Activated CD4-positive, alpha-beta memory T cell treated with anti-CD3 and anti-CD28 coated beads for 36 hours (primary cell): ENCODE results near the gene PUSL1. TPM values are rescaled to one million over a fixed set of nuclear protein-coding genes. Genes with fewer than 3 reads are reported as not detected.

Experiments
- CTCF ChIA-PET: fragments of 350-600 bp; sonication (Branson Sonifier 250); formaldehyde crosslinking; loops from one replicate; lab custom pipeline; 2021; ENCODE audit warnings: antibody characterized with exemption, inconsistent platforms; lab: Charles Lee
- POLR2A ChIA-PET: fragments of 350-600 bp; sonication (Branson Sonifier 250); formaldehyde crosslinking; loops from one replicate; lab custom pipeline; 2021; ENCODE audit warnings: antibody characterized with exemption; lab: Charles Lee
- DNase-seq: peaks from one replicate; pipeline ENCODE4 v3.0.0-alpha.2; 2020
- H3K27ac Mint-ChIP-seq: one replicate; pipeline ENCODE4 v1.8.0; 2021; ENCODE audit warnings: mixed read lengths
- H3K27me3 Mint-ChIP-seq: one replicate; pipeline ENCODE4 v1.8.0; 2021; ENCODE audit warnings: mixed read lengths
- H3K36me3 Mint-ChIP-seq: one replicate; pipeline ENCODE4 v1.8.0; 2021; ENCODE audit warnings: mixed read lengths
- H3K4me1 Mint-ChIP-seq: one replicate; pipeline ENCODE4 v1.8.0; 2021; ENCODE audit warnings: low read depth, mixed read lengths
- H3K4me3 Mint-ChIP-seq: one replicate; pipeline ENCODE4 v1.8.0; 2021; ENCODE audit warnings: mild to moderate bottlenecking, mixed read lengths
- H3K9me3 Mint-ChIP-seq: one replicate; pipeline ENCODE4 v1.8.0; 2021; ENCODE audit warnings: mixed read lengths
- intact Hi-C: fragments of 100-400 bp; cut with micrococcal nuclease; formaldehyde crosslinking; loops from one replicate; pipeline ENCODE4 v1.15.1; 2023
- total RNA-seq, 2 experiments: library from RNA; stranded (reverse); gene quantifications; one replicate each; pipeline ENCODE4 v1.2.3, GENCODE V29; 2021

PUSL1 gene
- total RNA-seq, 2 experiments from 2014 or later, result 19.7 to 23.1 TPM

GRCh38 chr1:1332031-1332755, 23.8 kb downstream of the PUSL1 start:
- ChIA-PET CTCF (no interaction called here), POLR2A (interaction anchor here (1.9 kb wide), 1 partner anchor 13 kb away, joined by 4 read pairs; no protein-coding TSS in a partner anchor)
- Mint-ChIP-seq H3K27me3 (no peaks in the 10 kb centered on the region), H3K4me3 (no peak overlapping the region), H3K27ac (no peak overlapping the region), H3K9me3 (no peaks in the 10 kb centered on the region), H3K4me1 (no peaks in the 10 kb centered on the region), H3K36me3 (no peaks in the 10 kb centered on the region)
- intact Hi-C loops, result no loop called here
- no peak for DNase-seq

- ChIA-PET CTCF (no interaction called here), POLR2A (interaction anchor here (1.9 kb wide), 1 partner anchor 13 kb away, joined by 4 read pairs; no protein-coding TSS in a partner anchor)
- intact Hi-C loops, result no loop called here
- Mint-ChIP-seq H3K4me3 (no peak overlapping the region), H3K27ac (no peak overlapping the region), H3K4me1 (no peaks in the 10 kb centered on the region), H3K27me3 (no peaks in the 10 kb centered on the region), H3K36me3 (no peaks in the 10 kb centered on the region), H3K9me3 (no peaks in the 10 kb centered on the region)
- DNase-seq, result no peak
Measured at GRCh38 chr1:1332774-1333480, 24.5 kb downstream of the PUSL1 start.

GRCh38 chr1:1333551-1334241, 25.3 kb downstream of the PUSL1 start:
- H3K4me1 Mint-ChIP-seq, result no peaks in the 10 kb centered on the region
- intact Hi-C loops, result no loop called here
- POLR2A ChIA-PET, result no interaction called here
- no peak for DNase-seq
- CTCF ChIA-PET, result no interaction called here
- H3K9me3 Mint-ChIP-seq, result no peaks in the 10 kb centered on the region
- H3K27ac Mint-ChIP-seq, result no peak overlapping the region
- no peak overlapping the region for H3K4me3 Mint-ChIP-seq
- peaks cover under 1% of the 10 kb centered on the region for H3K36me3 Mint-ChIP-seq
- H3K27me3 Mint-ChIP-seq, result no peaks in the 10 kb centered on the region

GRCh38 chr1:1334835-1335234, 26.4 kb downstream of the PUSL1 start:
- POLR2A ChIA-PET, result no interaction called here

GRCh38 chr1:1335283-1335682, 26.9 kb downstream of the PUSL1 start:
- Mint-ChIP-seq H3K4me3 (no peak overlapping the region), H3K27me3 (no peaks in the 10 kb centered on the region), H3K36me3 (peaks cover 4% of the 10 kb centered on the region), H3K9me3 (no peaks in the 10 kb centered on the region), H3K4me1 (no peaks in the 10 kb centered on the region), H3K27ac (no peak overlapping the region)
- intact Hi-C loops, result no loop called here
- ChIA-PET CTCF (no interaction called here), POLR2A (no interaction called here)
- DNase-seq, result no peak

More at GRCh38 chr1:1334835-1335234, 26.4 kb downstream of the PUSL1 start:
- Mint-ChIP-seq H3K4me1 (no peaks in the 10 kb centered on the region), H3K9me3 (no peaks in the 10 kb centered on the region), H3K4me3 (no peak overlapping the region), H3K27me3 (no peaks in the 10 kb centered on the region), H3K27ac (no peak overlapping the region), H3K36me3 (peaks cover 4% of the 10 kb centered on the region)
- CTCF ChIA-PET, result no interaction called here
- no peak for DNase-seq
- intact Hi-C loops, result no loop called here

GRCh38 chr1:1335792-1336248, 27.4 kb downstream of the PUSL1 start:
- DNase-seq, result no peak
- POLR2A ChIA-PET, result no interaction called here
- Mint-ChIP-seq H3K27ac (no peak overlapping the region), H3K27me3 (no peaks in the 10 kb centered on the region), H3K4me3 (no peak overlapping the region), H3K36me3 (peaks cover 10% of the 10 kb centered on the region), H3K4me1 (no peaks in the 10 kb centered on the region), H3K9me3 (no peaks in the 10 kb centered on the region)
- CTCF ChIA-PET, result no interaction called here
- intact Hi-C loops, result no loop called here

GRCh38 chr1:1336446-1336845, 28.0 kb downstream of the PUSL1 start:
- no peak overlapping the region for H3K4me3 Mint-ChIP-seq
- intact Hi-C loops, result no loop called here

GRCh38 chr1:1336931-1337792, 28.8 kb downstream of the PUSL1 start:
- H3K27ac Mint-ChIP-seq, result no peak overlapping the region
- H3K4me1 Mint-ChIP-seq, result no peaks in the 10 kb centered on the region
- CTCF ChIA-PET, result no interaction called here
- intact Hi-C loops, result no loop called here
- peaks cover 15% of the 10 kb centered on the region for H3K36me3 Mint-ChIP-seq
- no peak overlapping the region for H3K4me3 Mint-ChIP-seq
- DNase-seq, result no peak
- POLR2A ChIA-PET, result no interaction called here
- H3K9me3 Mint-ChIP-seq, result no peaks in the 10 kb centered on the region
- no peaks in the 10 kb centered on the region for H3K27me3 Mint-ChIP-seq

More at GRCh38 chr1:1336446-1336845, 28.0 kb downstream of the PUSL1 start:
- DNase-seq, result no peak
- CTCF ChIA-PET, result no interaction called here
- H3K27me3 Mint-ChIP-seq, result no peaks in the 10 kb centered on the region
- peaks cover 15% of the 10 kb centered on the region for H3K36me3 Mint-ChIP-seq
- no peaks in the 10 kb centered on the region for H3K4me1 Mint-ChIP-seq
- H3K27ac Mint-ChIP-seq, result no peak overlapping the region
- H3K9me3 Mint-ChIP-seq, result no peaks in the 10 kb centered on the region
- POLR2A ChIA-PET, result no interaction called here

- ChIA-PET POLR2A (no interaction called here), CTCF (no interaction called here)
- Mint-ChIP-seq H3K36me3 (peaks cover 15% of the 10 kb centered on the region), H3K27ac (no peak overlapping the region), H3K27me3 (no peaks in the 10 kb centered on the region), H3K4me3 (no peak overlapping the region), H3K9me3 (no peaks in the 10 kb centered on the region), H3K4me1 (no peaks in the 10 kb centered on the region)
- peak; percentile 48 for DNase-seq
- intact Hi-C loops, result no loop called here
Measured at GRCh38 chr1:1337793-1338147, 29.4 kb downstream of the PUSL1 start.

GRCh38 chr1:1338278-1338677, 29.9 kb downstream of the PUSL1 start:
- CTCF ChIA-PET, result no interaction called here

GRCh38 chr1:1340185-1340584, 31.8 kb downstream of the PUSL1 start:
- peaks cover 15% of the 10 kb centered on the region for H3K36me3 Mint-ChIP-seq

More at GRCh38 chr1:1338278-1338677, 29.9 kb downstream of the PUSL1 start:
- Mint-ChIP-seq H3K27me3 (no peaks in the 10 kb centered on the region), H3K4me1 (no peaks in the 10 kb centered on the region), H3K9me3 (no peaks in the 10 kb centered on the region), H3K4me3 (no peak overlapping the region), H3K36me3 (peaks cover 15% of the 10 kb centered on the region), H3K27ac (no peak overlapping the region)
- POLR2A ChIA-PET, result no interaction called here
- DNase-seq, result no peak
- intact Hi-C loops, result no loop called here

More at GRCh38 chr1:1340185-1340584, 31.8 kb downstream of the PUSL1 start:
- ChIA-PET POLR2A (no interaction called here), CTCF (interaction anchor here (0.5 kb wide), 1 partner anchor 344 kb away, joined by 3 read pairs; no protein-coding TSS in a partner anchor)
- no peak for DNase-seq
- peaks cover 7% of the 10 kb centered on the region for H3K4me1 Mint-ChIP-seq
- intact Hi-C loops, result no loop called here
- H3K9me3 Mint-ChIP-seq, result no peaks in the 10 kb centered on the region
- H3K27ac Mint-ChIP-seq, result no peak overlapping the region
- H3K4me3 Mint-ChIP-seq, result no peak overlapping the region
- H3K27me3 Mint-ChIP-seq, result no peaks in the 10 kb centered on the region
